ENCODE data around the gene MCHR1. TPM values are rescaled to one million over a fixed set of nuclear protein-coding genes. Genes with fewer than 3 reads are reported as not detected.
"Not testable (repeated sequence)": the region's sequence is repeated elsewhere in the genome, so short reads cannot be mapped to it uniquely, and the experiment has no call there.

MCHR1 gene
- total and polyA plus RNA-seq, 2 donors (not counting 1 experiment from before 2014, with no cell fraction given), result 0.20 to 0.99 TPM

DNA sequence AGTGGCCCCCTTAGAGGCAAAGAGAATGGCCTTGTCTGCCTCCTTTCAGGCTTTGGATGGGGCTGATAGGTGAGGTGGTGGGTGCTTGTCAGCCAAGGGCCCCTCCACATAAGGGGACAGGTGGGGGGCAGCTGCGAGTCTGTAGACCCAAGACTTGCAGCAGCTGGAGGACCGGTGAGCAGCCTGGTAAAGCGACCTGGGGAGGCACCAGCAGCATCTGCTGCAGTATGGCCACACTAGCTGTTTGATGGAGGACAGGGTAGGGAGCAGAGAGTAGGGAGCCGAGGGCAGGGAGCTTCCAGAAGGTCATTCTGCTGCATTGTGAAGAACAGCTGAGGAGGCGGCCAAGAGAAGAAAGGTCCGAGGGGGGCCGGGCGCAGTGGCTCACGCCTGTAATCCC, 25.9 kb upstream of the MCHR1 start:
- no peak overlapping the region for H3K27ac ChIP-seq (ENCODE audit: insufficient read depth, low read length)
- H2AFZ ChIP-seq (ENCODE audit: low read length), result no peak overlapping the region
- TF ChIP-seq EZH2 (IDR thresholded peaks at IDR 0.05; ENCODE audit: low read length, missing control alignments), result no peak
- TF ChIP-seq, protein P1, sequence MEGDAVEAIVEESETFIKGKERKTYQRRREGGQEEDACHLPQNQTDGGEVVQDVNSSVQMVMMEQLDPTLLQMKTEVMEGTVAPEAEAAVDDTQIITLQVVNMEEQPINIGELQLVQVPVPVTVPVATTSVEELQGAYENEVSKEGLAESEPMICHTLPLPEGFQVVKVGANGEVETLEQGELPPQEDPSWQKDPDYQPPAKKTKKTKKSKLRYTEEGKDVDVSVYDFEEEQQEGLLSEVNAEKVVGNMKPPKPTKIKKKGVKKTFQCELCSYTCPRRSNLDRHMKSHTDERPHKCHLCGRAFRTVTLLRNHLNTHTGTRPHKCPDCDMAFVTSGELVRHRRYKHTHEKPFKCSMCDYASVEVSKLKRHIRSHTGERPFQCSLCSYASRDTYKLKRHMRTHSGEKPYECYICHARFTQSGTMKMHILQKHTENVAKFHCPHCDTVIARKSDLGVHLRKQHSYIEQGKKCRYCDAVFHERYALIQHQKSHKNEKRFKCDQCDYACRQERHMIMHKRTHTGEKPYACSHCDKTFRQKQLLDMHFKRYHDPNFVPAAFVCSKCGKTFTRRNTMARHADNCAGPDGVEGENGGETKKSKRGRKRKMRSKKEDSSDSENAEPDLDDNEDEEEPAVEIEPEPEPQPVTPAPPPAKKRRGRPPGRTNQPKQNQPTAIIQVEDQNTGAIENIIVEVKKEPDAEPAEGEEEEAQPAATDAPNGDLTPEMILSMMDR (conservative IDR thresholded peaks at IDR 0.05 in 1 of 2, IDR thresholded peaks at IDR 0.05 in 1 of 2; ENCODE audit: low read depth in 1 of 2, low read length in 2 of 2), result no peak
- no peak overlapping the region for H3K4me3 ChIP-seq (replicated peaks in 1 of 4; ENCODE audit: control extremely low read depth in 1 of 4, insufficient read depth in 1 of 4, low read depth in 3 of 4, low read length in 4 of 4)
- no peak overlapping the region for H3K9ac ChIP-seq (ENCODE audit: insufficient read depth, low read length)
- H4K20me1 ChIP-seq (ENCODE audit: control insufficient read depth, extremely low read depth, insufficient read depth, low read length), result no peaks in the 10 kb centered on the region
- no peaks in the 10 kb centered on the region for H3K9me3 ChIP-seq (ENCODE audit: control insufficient read depth, insufficient read depth, low read depth, low read length)
- H3K36me3 ChIP-seq (ENCODE audit: control insufficient read depth, insufficient read depth, low read length), result no peaks in the 10 kb centered on the region
- DNase-seq (ENCODE audit: low read depth in 2 of 2), result no peak
- H3K4me2 ChIP-seq (ENCODE audit: extremely low read depth, insufficient read depth, low read length), result no peak overlapping the region
- H3K4me1 ChIP-seq (ENCODE audit: control insufficient read depth, extremely low read depth, insufficient read depth, low read length), result peaks cover 14% of the 10 kb centered on the region
- H3K27me3 ChIP-seq (ENCODE audit: control insufficient read depth, insufficient read depth, low read length), result no peaks in the 10 kb centered on the region
- no peaks in the 10 kb centered on the region for H3K79me2 ChIP-seq (ENCODE audit: control insufficient read depth, insufficient read depth, low read length)

DNA sequence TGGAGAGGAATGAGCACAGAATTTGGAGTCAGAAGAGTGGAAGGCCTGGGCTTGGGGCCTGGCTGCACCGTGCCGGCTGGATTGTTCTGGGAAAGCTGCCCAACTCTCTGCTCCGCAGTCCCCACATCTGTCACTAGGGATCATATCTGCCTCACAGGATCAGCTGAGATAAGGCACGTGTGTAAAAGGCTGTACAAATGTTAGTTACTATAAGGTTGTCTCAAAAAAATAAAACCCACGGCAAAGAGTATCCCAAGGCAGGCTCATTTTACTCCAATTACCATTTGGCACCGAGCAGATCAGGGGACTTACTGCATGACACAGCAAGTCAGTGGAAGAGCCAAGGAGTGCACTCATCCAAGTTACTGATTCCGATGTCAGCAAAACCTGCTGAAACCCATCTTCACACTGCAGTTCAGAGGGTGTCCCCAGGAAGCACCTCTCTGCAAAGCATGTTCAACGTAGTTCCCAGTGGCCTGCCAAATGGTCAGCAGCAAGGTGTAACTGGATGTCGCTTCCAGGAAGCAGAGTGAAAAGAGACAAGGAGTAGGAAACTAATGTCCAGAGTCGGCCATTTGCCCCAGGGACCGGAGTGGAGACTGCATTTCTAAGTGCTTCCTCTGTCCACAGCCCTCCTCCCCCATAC, 24.6 kb upstream of the MCHR1 start:
- H3K27ac ChIP-seq (ENCODE audit: insufficient read depth, low read length), result peak overlapping the region; percentile 70
- TF ChIP-seq, protein P1 (conservative IDR thresholded peaks at IDR 0.05 in 1 of 2, IDR thresholded peaks at IDR 0.05 in 1 of 2; ENCODE audit: low read depth in 1 of 2, low read length in 2 of 2), result peak; percentile 18 to 33
- no peak for TF ChIP-seq EZH2 (IDR thresholded peaks at IDR 0.05; ENCODE audit: low read length, missing control alignments)

DNA sequence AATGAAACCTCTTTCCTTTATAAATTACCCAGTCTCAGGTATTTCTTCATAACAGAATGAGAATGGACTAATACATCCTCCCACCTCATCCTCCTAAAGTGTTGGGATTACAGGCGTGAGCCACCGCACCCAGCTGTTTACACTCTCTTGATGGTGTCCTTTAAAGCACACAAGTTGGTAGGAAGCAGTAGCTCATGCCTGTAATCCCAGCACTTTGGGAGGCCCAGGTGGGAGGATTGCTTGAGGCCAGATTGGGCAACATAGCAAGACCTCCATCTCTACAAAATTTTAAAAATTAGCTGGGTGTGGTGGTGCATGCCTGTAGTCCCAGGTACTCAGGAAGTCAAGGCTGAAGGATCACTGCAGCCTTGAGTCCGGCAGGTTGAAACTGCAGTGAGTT, 23.3 kb upstream of the MCHR1 start:
- DNase-seq (ENCODE audit: low read depth in 2 of 2); H3K27me3 ChIP-seq (ENCODE audit: control insufficient read depth, insufficient read depth, low read length); H3K79me2 ChIP-seq (ENCODE audit: control insufficient read depth, insufficient read depth, low read length); H3K4me3 ChIP-seq (replicated peaks in 1 of 4; ENCODE audit: control extremely low read depth in 1 of 4, insufficient read depth in 1 of 4, low read depth in 3 of 4, low read length in 4 of 4); H3K9me3 ChIP-seq (ENCODE audit: control insufficient read depth, insufficient read depth, low read depth, low read length); H3K9ac ChIP-seq (ENCODE audit: insufficient read depth, low read length); H3K36me3 ChIP-seq (ENCODE audit: control insufficient read depth, insufficient read depth, low read length); H2AFZ ChIP-seq (ENCODE audit: low read length); H3K4me2 ChIP-seq (ENCODE audit: extremely low read depth, insufficient read depth, low read length); H4K20me1 ChIP-seq (ENCODE audit: control insufficient read depth, extremely low read depth, insufficient read depth, low read length); H3K27ac ChIP-seq (ENCODE audit: insufficient read depth, low read length): not testable (repeated sequence)
- H3K4me1 ChIP-seq (ENCODE audit: control insufficient read depth, extremely low read depth, insufficient read depth, low read length), result peaks cover 14% of the 10 kb centered on the region

More for the DNA sequence above, 24.6 kb upstream of the MCHR1 start:
- no peak overlapping the region for H3K9ac ChIP-seq (ENCODE audit: insufficient read depth, low read length)
- H3K36me3 ChIP-seq (ENCODE audit: control insufficient read depth, insufficient read depth, low read length), result no peaks in the 10 kb centered on the region
- peak overlapping the region; percentile 25 for H3K4me2 ChIP-seq (ENCODE audit: extremely low read depth, insufficient read depth, low read length)
- H3K79me2 ChIP-seq (ENCODE audit: control insufficient read depth, insufficient read depth, low read length), result no peaks in the 10 kb centered on the region
- no peak overlapping the region for H3K4me3 ChIP-seq (replicated peaks in 1 of 4; ENCODE audit: control extremely low read depth in 1 of 4, insufficient read depth in 1 of 4, low read depth in 3 of 4, low read length in 4 of 4)
- H3K4me1 ChIP-seq (ENCODE audit: control insufficient read depth, extremely low read depth, insufficient read depth, low read length), result peaks cover 14% of the 10 kb centered on the region
- H2AFZ ChIP-seq (ENCODE audit: low read length), result peak overlapping the region; percentile 76
- no peaks in the 10 kb centered on the region for H3K27me3 ChIP-seq (ENCODE audit: control insufficient read depth, insufficient read depth, low read length)
- peak; percentile 84 to 87 for DNase-seq (ENCODE audit: low read depth in 2 of 2)
- H3K9me3 ChIP-seq (ENCODE audit: control insufficient read depth, insufficient read depth, low read depth, low read length), result no peaks in the 10 kb centered on the region
- H4K20me1 ChIP-seq (ENCODE audit: control insufficient read depth, extremely low read depth, insufficient read depth, low read length), result no peaks in the 10 kb centered on the region

DNA sequence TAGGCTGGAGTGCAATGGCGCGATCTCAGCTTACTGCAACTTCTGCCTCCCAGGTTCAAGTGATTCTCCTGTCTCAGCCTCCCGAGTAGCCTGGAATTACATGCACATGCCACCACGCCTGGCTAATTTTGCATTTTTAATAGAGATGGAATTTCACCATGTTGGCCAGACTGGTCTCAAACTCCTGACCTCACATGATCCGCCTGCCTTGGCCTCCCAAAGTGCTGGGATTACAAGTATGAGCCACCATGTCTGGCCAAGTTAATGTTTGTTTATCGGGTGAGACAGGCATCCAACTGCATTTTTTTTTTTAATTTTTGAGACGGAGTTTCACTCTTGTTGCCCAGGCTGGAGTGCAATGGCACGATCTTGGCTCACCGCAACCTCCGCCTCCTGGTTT, 22.6 kb upstream of the MCHR1 start:
- not testable (repeated sequence) for H4K20me1 ChIP-seq (ENCODE audit: control insufficient read depth, extremely low read depth, insufficient read depth, low read length); H3K27me3 ChIP-seq (ENCODE audit: control insufficient read depth, insufficient read depth, low read length); H2AFZ ChIP-seq (ENCODE audit: low read length); H3K27ac ChIP-seq (ENCODE audit: insufficient read depth, low read length); H3K36me3 ChIP-seq (ENCODE audit: control insufficient read depth, insufficient read depth, low read length); H3K9me3 ChIP-seq (ENCODE audit: control insufficient read depth, insufficient read depth, low read depth, low read length); H3K4me2 ChIP-seq (ENCODE audit: extremely low read depth, insufficient read depth, low read length); H3K4me3 ChIP-seq (replicated peaks in 1 of 4; ENCODE audit: control extremely low read depth in 1 of 4, insufficient read depth in 1 of 4, low read depth in 3 of 4, low read length in 4 of 4); DNase-seq (ENCODE audit: low read depth in 2 of 2); H3K9ac ChIP-seq (ENCODE audit: insufficient read depth, low read length); H3K79me2 ChIP-seq (ENCODE audit: control insufficient read depth, insufficient read depth, low read length)
- H3K4me1 ChIP-seq (ENCODE audit: control insufficient read depth, extremely low read depth, insufficient read depth, low read length), result peaks cover 13% of the 10 kb centered on the region

Measured in fibroblast of lung (primary cell).